HUES6 (cell line): Measurements from ENCODE around the gene VOPP1.

ENCODE experiments used
- H3K27ac ChIP-seq: 2 replicates; pipeline ENCODE4 v1.7.0; 2013; ENCODE audit warnings: low read depth, mild to moderate bottlenecking, low read length, inconsistent platforms
- H3K27me3 ChIP-seq: 2 replicates; pipeline ENCODE4 v1.6.1; 2013; ENCODE audit warnings: low read length; ENCODE audit not compliant: control insufficient read depth, insufficient read depth
- H3K36me3 ChIP-seq: 2 replicates; pipeline ENCODE4 v1.6.1; 2013; ENCODE audit warnings: low read length; ENCODE audit not compliant: control insufficient read depth, insufficient read depth
- H3K4me1 ChIP-seq: 2 replicates; pipeline ENCODE4 v1.6.1; 2013; ENCODE audit warnings: low read length; ENCODE audit not compliant: control insufficient read depth, insufficient read depth
- H3K4me3 ChIP-seq: 2 replicates; pipeline ENCODE4 v1.5.1; 2013; ENCODE audit warnings: low read depth, low read length
- H3K9ac ChIP-seq: one replicate; pipeline ENCODE4 v1.6.1; 2013; ENCODE audit warnings: mild to moderate bottlenecking, low read length
- H3K9me3 ChIP-seq: 2 replicates; pipeline ENCODE4 v1.6.1; 2013; ENCODE audit warnings: low read depth, low read length; ENCODE audit not compliant: control insufficient read depth, insufficient read depth

VOPP1 gene

GRCh38 chr7:55568613-55569268 is 3.6 kb downstream of the VOPP1 start:
- H3K9ac ChIP-seq, result no peak overlapping the region
- H3K9me3 ChIP-seq, result no peaks in the 10 kb centered on the region
- H3K36me3 ChIP-seq, result no peaks in the 10 kb centered on the region
- H3K4me1 ChIP-seq, result peaks cover 69% of the 10 kb centered on the region
- no peak overlapping the region for H3K27ac ChIP-seq
- peaks cover 11% of the 10 kb centered on the region; the same call in 1 of the 2 replicates for H3K27me3 ChIP-seq
- H3K4me3 ChIP-seq, result 0 out of 2 replicates have a peak overlapping the region, but pooled peaks have one; percentile 9

GRCh38 chr7:55567571-55567970 is 4.7 kb downstream of the VOPP1 start:
- H3K36me3 ChIP-seq, result no peaks in the 10 kb centered on the region
- peaks cover 62% of the 10 kb centered on the region for H3K4me1 ChIP-seq
- H3K27me3 ChIP-seq, result no peaks in the 10 kb centered on the region
- no peaks in the 10 kb centered on the region for H3K9me3 ChIP-seq
- no peak overlapping the region for H3K27ac ChIP-seq
- no peak overlapping the region for H3K4me3 ChIP-seq
- H3K9ac ChIP-seq, result no peak overlapping the region

GRCh38 chr7:55565681-55566080 is 6.6 kb downstream of the VOPP1 start:
- H3K27ac ChIP-seq, result no peak overlapping the region
- H3K36me3 ChIP-seq, result no peaks in the 10 kb centered on the region
- H3K9ac ChIP-seq, result no peak overlapping the region
- peaks cover 62% of the 10 kb centered on the region for H3K4me1 ChIP-seq
- no peak overlapping the region for H3K4me3 ChIP-seq
- H3K27me3 ChIP-seq, result no peaks in the 10 kb centered on the region
- H3K9me3 ChIP-seq, result no peaks in the 10 kb centered on the region

- no peak overlapping the region for H3K9ac ChIP-seq
- peaks cover 51% of the 10 kb centered on the region for H3K4me1 ChIP-seq
- no peak overlapping the region for H3K27ac ChIP-seq
- H3K9me3 ChIP-seq, result no peaks in the 10 kb centered on the region
- H3K4me3 ChIP-seq, result no peak overlapping the region
- H3K36me3 ChIP-seq, result no peaks in the 10 kb centered on the region
- no peaks in the 10 kb centered on the region for H3K27me3 ChIP-seq
These were observed 8.5 kb downstream of the VOPP1 start for GRCh38 chr7:55563596-55564325.

GRCh38 chr7:55561690-55562089 is 10.6 kb downstream of the VOPP1 start:
- H3K36me3 ChIP-seq, result no peaks in the 10 kb centered on the region
- H3K4me1 ChIP-seq, result peaks cover 54% of the 10 kb centered on the region
- no peak overlapping the region for H3K4me3 ChIP-seq
- no peaks in the 10 kb centered on the region for H3K9me3 ChIP-seq
- H3K27me3 ChIP-seq, result no peaks in the 10 kb centered on the region
- H3K9ac ChIP-seq, result no peak overlapping the region
- no peak overlapping the region for H3K27ac ChIP-seq

GRCh38 chr7:55558962-55559920 is 13.1 kb downstream of the VOPP1 start:
- no peak overlapping the region for H3K9ac ChIP-seq
- H3K4me3 ChIP-seq, result no peak overlapping the region
- no peaks in the 10 kb centered on the region for H3K27me3 ChIP-seq
- H3K36me3 ChIP-seq, result no peaks in the 10 kb centered on the region
- H3K4me1 ChIP-seq, result peaks cover 60% of the 10 kb centered on the region
- H3K9me3 ChIP-seq, result no peaks in the 10 kb centered on the region
- H3K27ac ChIP-seq, result no peak overlapping the region

GRCh38 chr7:55557666-55558188 is 14.6 kb downstream of the VOPP1 start:
- Histone ChIP-seq H3K4me3 (peak overlapping the region; percentile 30; the same call in 1 of the 2 replicates), H3K9me3 (no peaks in the 10 kb centered on the region), H3K36me3 (no peaks in the 10 kb centered on the region), H3K27ac (no peak overlapping the region), H3K27me3 (no peaks in the 10 kb centered on the region), H3K4me1 (peaks cover 62% of the 10 kb centered on the region), H3K9ac (no peak overlapping the region)

- Histone ChIP-seq H3K27ac (no peak overlapping the region), H3K36me3 (no peaks in the 10 kb centered on the region), H3K9ac (no peak overlapping the region), H3K27me3 (no peaks in the 10 kb centered on the region), H3K4me1 (peaks cover 70% of the 10 kb centered on the region), H3K9me3 (no peaks in the 10 kb centered on the region), H3K4me3 (no peak overlapping the region)
These were observed 15.8 kb downstream of the VOPP1 start for GRCh38 chr7:55556492-55556891.

- Histone ChIP-seq H3K9ac (no peak overlapping the region), H3K4me1 (peaks cover 73% of the 10 kb centered on the region), H3K27me3 (no peaks in the 10 kb centered on the region), H3K36me3 (no peaks in the 10 kb centered on the region), H3K4me3 (no peak overlapping the region), H3K27ac (no peak overlapping the region; the same call in 1 of the 2 replicates), H3K9me3 (no peaks in the 10 kb centered on the region)
These were observed 16.3 kb downstream of the VOPP1 start for GRCh38 chr7:55556031-55556430.

GRCh38 chr7:55555160-55555559 is 17.1 kb downstream of the VOPP1 start:
- peak overlapping the region; percentile 44 for H3K4me3 ChIP-seq
- H3K27ac ChIP-seq, result peak overlapping the region; percentile 37
- H3K9ac ChIP-seq, result peak overlapping the region; percentile 26
- H3K4me1 ChIP-seq, result peaks cover 77% of the 10 kb centered on the region
- no peaks in the 10 kb centered on the region for H3K9me3 ChIP-seq
- H3K36me3 ChIP-seq, result no peaks in the 10 kb centered on the region
- H3K27me3 ChIP-seq, result no peaks in the 10 kb centered on the region
